Breast epithelium (tissue), 4 donors: ENCODE results near the gene ROPN1B. TPM values are rescaled to one million over a fixed set of nuclear protein-coding genes. Genes with fewer than 3 reads are reported as not detected.

Experiments
- DNase-seq, 2 donors: peaks; one replicate each; pipeline ENCODE4 v3.0.0-alpha.2; 2019; ENCODE audit warnings: low spot score in 2 of 2
- H3K27ac ChIP-seq, 2 donors: fragments of 200-600 bp; sonication (generic) in 1 of 2; one replicate each; pipeline ENCODE4 v1.5.1; 2016 to 2019; ENCODE audit warnings: mild to moderate bottlenecking in 1 of 2
- H3K27me3 ChIP-seq, 2 donors: fragments of 200-600 bp; sonication (generic) in 1 of 2; one replicate each; pipeline versions ENCODE4 v1.5.1 to v1.6.0; 2017 to 2019; ENCODE audit warnings: control low read depth in 1 of 2, mild to moderate bottlenecking in 1 of 2
- H3K36me3 ChIP-seq: fragments of 200-600 bp; one replicate; pipeline ENCODE4 v1.5.1; 2019
- H3K4me1 ChIP-seq, 2 donors: fragments of 200-600 bp; sonication (generic); one replicate each; pipeline ENCODE4 v1.5.1; 2016 to 2019; ENCODE audit warnings: control low read depth in 1 of 2
- H3K4me3 ChIP-seq, 3 donors: fragments of 200-600 bp; sonication (generic); 1 replicate in 2 of 3; 2 replicates in 1 of 3; pipeline ENCODE4 v1.5.1; 2016 to 2019; ENCODE audit warnings: mild to moderate bottlenecking in 3 of 3, moderate library complexity in 2 of 3
- H3K9me3 ChIP-seq, 2 donors: fragments of 200-600 bp; sonication (generic) in 1 of 2; one replicate each; pipeline ENCODE4 v1.5.1; 2016 to 2019; ENCODE audit warnings: control low read depth in 1 of 2
- CTCF ChIP-seq, 3 donors: fragments of 450-650 bp; IDR thresholded peaks; one replicate each; pipeline ENCODE4 v1.5.1; 2016 to 2017; ENCODE audit warnings: antibody characterized with exemption in 3 of 3, mild to moderate bottlenecking in 3 of 3, moderate library complexity in 3 of 3
- POLR2A ChIP-seq: fragments of 450-650 bp; IDR thresholded peaks from one replicate; pipeline ENCODE4 v1.6.1; 2016; ENCODE audit warnings: antibody characterized with exemption, mild to moderate bottlenecking, moderate library complexity
- POLR2AphosphoS5 ChIP-seq, 3 donors: sonication (generic); formaldehyde crosslinking; IDR thresholded peaks; one replicate each; pipeline ENCODE4 v1.6.1; 2017; ENCODE audit warnings: antibody characterized with exemption in 3 of 3
- intact Hi-C: fragments of 100-400 bp; cut with DNase I; formaldehyde crosslinking; loops from one replicate; pipeline ENCODE4 v1.15.1; 2023; ENCODE audit warnings: low total_unique reads
- total RNA-seq, 3 donors: library from RNA; depleted of rRNA; stranded (reverse); fragments of >200 nt; gene quantifications; one replicate each; pipeline ENCODE4 v1.1.0, GENCODE V29; 2016

ROPN1B gene
- total RNA-seq, 3 donors from 2014 or later, result 3.3 to 17.7 TPM; not detected in 1

- H3K36me3 ChIP-seq, result no peaks in the 10 kb centered on the region
These were observed 47.6 kb downstream of the ROPN1B start for GRCh38 chr3:126016616-126017015.

GRCh38 chr3:126017362-126017761 lies 48.4 kb downstream of the ROPN1B start:
- intact Hi-C loops, result no loop called here
- TF ChIP-seq POLR2AphosphoS5 (IDR thresholded peaks at IDR 0.05), result no peak
- DNase-seq, result no peak
- no peak overlapping the region for H3K4me3 ChIP-seq
- no peaks in the 10 kb centered on the region for H3K36me3 ChIP-seq
- no peak overlapping the region for H3K27ac ChIP-seq
- no peaks in the 10 kb centered on the region for H3K9me3 ChIP-seq
- H3K4me1 ChIP-seq, result no peaks in the 10 kb centered on the region
- no peaks in the 10 kb centered on the region for H3K27me3 ChIP-seq

More at GRCh38 chr3:126016616-126017015, 47.6 kb downstream of the ROPN1B start:
- no peak overlapping the region for H3K27ac ChIP-seq
- intact Hi-C loops, result no loop called here
- no peaks in the 10 kb centered on the region for H3K27me3 ChIP-seq
- no peaks in the 10 kb centered on the region for H3K4me1 ChIP-seq
- no peak for TF ChIP-seq POLR2A
- TF ChIP-seq POLR2AphosphoS5 (IDR thresholded peaks at IDR 0.05), result no peak
- TF ChIP-seq CTCF (IDR thresholded peaks at IDR 0.05), result no peak
- DNase-seq, result no peak
- no peak overlapping the region for H3K4me3 ChIP-seq
- no peaks in the 10 kb centered on the region for H3K9me3 ChIP-seq

GRCh38 chr3:126018545-126018944 lies 49.6 kb downstream of the ROPN1B start:
- DNase-seq, result no peak
- intact Hi-C loops, result no loop called here

GRCh38 chr3:126018995-126019394 lies 50.0 kb downstream of the ROPN1B start:
- intact Hi-C loops, result no loop called here
- H3K27ac ChIP-seq, result no peak overlapping the region
- no peaks in the 10 kb centered on the region for H3K27me3 ChIP-seq
- DNase-seq, result no peak
- H3K4me1 ChIP-seq, result no peaks in the 10 kb centered on the region
- no peaks in the 10 kb centered on the region for H3K9me3 ChIP-seq
- TF ChIP-seq POLR2A (no peak), POLR2AphosphoS5 (IDR thresholded peaks at IDR 0.05) (no peak), CTCF (IDR thresholded peaks at IDR 0.05) (no peak)
- H3K36me3 ChIP-seq, result no peaks in the 10 kb centered on the region
- no peak overlapping the region for H3K4me3 ChIP-seq

More at GRCh38 chr3:126018545-126018944, 49.6 kb downstream of the ROPN1B start:
- TF ChIP-seq POLR2AphosphoS5 (IDR thresholded peaks at IDR 0.05) (no peak), POLR2A (no peak), CTCF (IDR thresholded peaks at IDR 0.05) (no peak)
- Histone ChIP-seq H3K27me3 (no peaks in the 10 kb centered on the region), H3K9me3 (no peaks in the 10 kb centered on the region), H3K4me3 (no peak overlapping the region), H3K36me3 (no peaks in the 10 kb centered on the region), H3K27ac (no peak overlapping the region), H3K4me1 (no peaks in the 10 kb centered on the region)

- H3K4me3 ChIP-seq, result no peak overlapping the region
- TF ChIP-seq POLR2AphosphoS5 (IDR thresholded peaks at IDR 0.05) (no peak), POLR2A (no peak), CTCF (IDR thresholded peaks at IDR 0.05) (no peak)
- DNase-seq, result no peak
- H3K27ac ChIP-seq, result no peak overlapping the region
- H3K4me1 ChIP-seq, result no peaks in the 10 kb centered on the region
- no peaks in the 10 kb centered on the region for H3K36me3 ChIP-seq
- intact Hi-C loops, result no loop called here
- H3K9me3 ChIP-seq, result no peaks in the 10 kb centered on the region
- H3K27me3 ChIP-seq, result no peaks in the 10 kb centered on the region
These were observed 50.7 kb downstream of the ROPN1B start for GRCh38 chr3:126019683-126020082.

- Histone ChIP-seq H3K27ac (no peak overlapping the region), H3K4me3 (no peak overlapping the region), H3K4me1 (no peaks in the 10 kb centered on the region), H3K36me3 (no peaks in the 10 kb centered on the region), H3K9me3 (no peaks in the 10 kb centered on the region), H3K27me3 (no peaks in the 10 kb centered on the region)
- TF ChIP-seq POLR2AphosphoS5 (IDR thresholded peaks at IDR 0.05) (no peak), POLR2A (no peak)
- DNase-seq, result no peak
- intact Hi-C loops, result no loop called here
These were observed 52.2 kb downstream of the ROPN1B start for GRCh38 chr3:126021224-126021623.
